ENCODE measurements around the gene RENBP.
A peak's percentile ranks its signal among the peaks of the same experiment; 100 is the strongest.

RENBP gene

GRCh38 chrX:153944140-153944799 is at the start of gene RENBP:
TSS of gene RENBP (minus strand) at chrX:153944643. CDS start at chrX:153944610, 33 bp downstream.
- no peak for DNase-seq

- DNase-seq = no peak
These were observed 49.5 kb upstream of the RENBP start for GRCh38 chrX:153993978-153994377.

GRCh38 chrX:153993079-153993478 is 48.6 kb upstream of the RENBP start:
- DNase-seq = no peak

GRCh38 chrX:153992180-153992579 is 47.7 kb upstream of the RENBP start:
- no peak for DNase-seq

- no peak for DNase-seq
These were observed 46.7 kb upstream of the RENBP start for GRCh38 chrX:153991013-153991580.

- DNase-seq = no peak
These were observed 45.7 kb upstream of the RENBP start for GRCh38 chrX:153989973-153990655.

- DNase-seq = no peak
These were observed 44.0 kb upstream of the RENBP start for GRCh38 chrX:153988493-153988892.

GRCh38 chrX:153984351-153985178 is 40.1 kb upstream of the RENBP start:
- DNase-seq = no peak

GRCh38 chrX:153983321-153983801 is 38.9 kb upstream of the RENBP start:
- DNase-seq = no peak

- no peak for DNase-seq
These were observed 37.5 kb upstream of the RENBP start for GRCh38 chrX:153981771-153982533.

GRCh38 chrX:153981231-153981630 is 36.8 kb upstream of the RENBP start:
- no peak for DNase-seq

GRCh38 chrX:153980394-153980793 is 36.0 kb upstream of the RENBP start:
- peak; percentile 5 for DNase-seq

GRCh38 chrX:153974726-153975286 is 30.4 kb upstream of the RENBP start:
- no peak for DNase-seq

- no peak for DNase-seq
These were observed 29.7 kb upstream of the RENBP start for GRCh38 chrX:153974003-153974725.

GRCh38 chrX:153973127-153974002 is 28.9 kb upstream of the RENBP start:
- DNase-seq = no peak

- DNase-seq = peak; percentile 75
These were observed 28.1 kb upstream of the RENBP start, which contains the start of gene TMEM187 for GRCh38 chrX:153972368-153973126. TSS of gene TMEM187 (plus strand) at chrX:153972754. CDS start at chrX:153982063, 9,309 bp downstream.

- DNase-seq = peak; percentile 73
These were observed 27.3 kb upstream of the RENBP start, which contains the start of gene HCFC1 for GRCh38 chrX:153971450-153972367. TSS of gene HCFC1 (minus strand) at chrX:153971818. CDS start at chrX:153970840, 978 bp downstream.

GRCh38 chrX:153971124-153971449 is 26.6 kb upstream of the RENBP start:
- DNase-seq = peak; percentile 82
